HepG2 (cell line): ENCODE results near the gene TOM1L1. TPM values are rescaled to one million over a fixed set of nuclear protein-coding genes. Genes with fewer than 3 reads are reported as not detected.

Source experiments
- ASH2L ChIP-seq: fragments of 300-600, 200-600 bp; sonication (generic); IDR thresholded peaks from 2 replicates; pipeline ENCODE4 v1.7.0; 2017; ENCODE audit warnings: low read depth, mild to moderate bottlenecking, moderate library complexity, mixed read lengths, low read length; ENCODE audit not compliant: insufficient read length
- HOXA5 ChIP-seq: sonication (generic); formaldehyde crosslinking; IDR thresholded peaks from 2 replicates; pipeline ENCODE4 v1.4.0; 2020; ENCODE audit warnings: missing genetic modification reagents
- KDM6A ChIP-seq: IDR thresholded peaks from 2 replicates; pipeline ENCODE4 v1.6.1; 2016; ENCODE audit warnings: low read depth
- KLF6 ChIP-seq: IDR thresholded peaks from 2 replicates; pipeline ENCODE4 v1.8.0; 2016; ENCODE audit warnings: missing biosample characterization, missing genetic modification reagents
- NPAS2 ChIP-seq: sonication (generic); formaldehyde crosslinking; IDR thresholded peaks from 2 replicates; pipeline ENCODE4 v1.8.0; 2022; ENCODE audit warnings: mild to moderate bottlenecking, missing genetic modification reagents, borderline replicate concordance
- SMYD3 ChIP-seq: sonication (generic); formaldehyde crosslinking; IDR thresholded peaks from 2 replicates; pipeline ENCODE4 v1.8.1; 2023; ENCODE audit warnings: mild to moderate bottlenecking, missing genetic modification reagents
- TMF1 ChIP-seq: sonication (generic); formaldehyde crosslinking; IDR thresholded peaks from 2 replicates; pipeline ENCODE4 v1.8.1; 2022; ENCODE audit warnings: low read depth, missing genetic modification reagents
- ZFY ChIP-seq: sonication (generic); formaldehyde crosslinking; IDR thresholded peaks from 2 replicates; pipeline ENCODE4 v1.4.0; 2020; ENCODE audit warnings: missing genetic modification reagents
- ZMYM4 ChIP-seq: sonication (generic); formaldehyde crosslinking; IDR thresholded peaks from 2 replicates; pipeline ENCODE4 v1.8.1; 2023; ENCODE audit warnings: mild to moderate bottlenecking, missing genetic modification reagents
- ZNF224 ChIP-seq: sonication (generic); formaldehyde crosslinking; IDR thresholded peaks from 2 replicates; pipeline ENCODE4 v1.5.0; 2020; ENCODE audit warnings: mild to moderate bottlenecking, missing genetic modification reagents
- polyA plus RNA-seq, 8 experiments: library from polyadenylated mRNA; depleted of rRNA in 3 of 8; stranded (reverse) in 7 of 8; unstranded in 1 of 8; fragments of >200 nt; fragmentation: Illumina TruSeq in 4 of 8; extraction: Trizol in 4 of 8; gene quantifications; 2 replicates each; pipeline versions ENCODE4 v1.2.1 to v1.2.3, GENCODE V29; 2011 to 2016; ENCODE audit warnings: low read depth in 4 of 8, missing spikeins in 1 of 8, mixed read lengths in 1 of 8; ENCODE audit not compliant: insufficient read depth in 1 of 8
- total RNA-seq, 5 experiments: library from RNA; depleted of rRNA; stranded (reverse); fragments of >200 nt; fragmentation: Illumina TruSeq; extraction: Trizol; gene quantifications; 2 replicates each; pipeline ENCODE4 v1.2.3, GENCODE V29; 2016; ENCODE audit warnings: low read depth in 1 of 5
- TF ChIP-seq, protein P1 (sequence below): sonication (generic); formaldehyde crosslinking; IDR thresholded peaks from 2 replicates; pipeline ENCODE4 v1.4.0; 2020; ENCODE audit warnings: missing genetic modification reagents
- TF ChIP-seq, protein P2 (sequence below): sonication (generic); formaldehyde crosslinking; IDR thresholded peaks from 2 replicates; pipeline ENCODE4 v1.4.0; 2020; ENCODE audit warnings: mild to moderate bottlenecking, missing genetic modification reagents
- TF ChIP-seq, protein P3 (sequence below): sonication (generic); formaldehyde crosslinking; IDR thresholded peaks from 2 replicates; pipeline ENCODE4 v1.4.0; 2020; ENCODE audit warnings: missing genetic modification reagents, borderline replicate concordance
- TF ChIP-seq, protein P4 (sequence below): sonication (generic); formaldehyde crosslinking; IDR thresholded peaks from 2 replicates; pipeline ENCODE4 v1.8.0; 2022; ENCODE audit warnings: mild to moderate bottlenecking, missing genetic modification reagents, borderline replicate concordance
- TF ChIP-seq, protein P5 (sequence below): sonication (generic); formaldehyde crosslinking; IDR thresholded peaks from 2 replicates; pipeline ENCODE4 v1.4.0; 2020; ENCODE audit warnings: low read depth, mild to moderate bottlenecking, missing genetic modification reagents
- TF ChIP-seq, protein P6 (sequence below): sonication (generic); formaldehyde crosslinking; IDR thresholded peaks from 2 replicates; pipeline ENCODE4 v1.4.0; 2020; ENCODE audit warnings: missing genetic modification reagents

The TOM1L1 gene
- total and polyA plus RNA-seq, 2 of the 13 experiments (the other 11 are each of a cell fraction or from before 2014, with no cell fraction given) = 45.3 to 51.3 TPM

DNA sequence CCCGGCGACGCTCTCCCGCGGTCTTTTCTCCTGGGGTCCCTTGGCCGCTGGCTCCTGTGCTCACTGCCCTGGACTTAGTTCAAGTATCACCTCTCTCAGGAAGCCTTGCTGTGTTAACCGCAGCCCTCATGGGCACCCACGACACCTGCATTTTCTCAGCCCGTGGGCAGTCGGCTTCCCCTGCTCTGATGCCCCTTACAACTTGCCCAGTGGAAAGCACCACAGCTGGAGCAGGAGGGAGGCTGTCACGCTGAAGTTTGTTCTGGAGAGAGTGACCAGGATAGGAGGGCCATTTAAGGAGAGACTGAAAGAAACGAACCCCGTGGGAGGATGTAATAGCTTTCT, 68.3 kb downstream of the TOM1L1 start (continued):
- TF ChIP-seq, protein P1, sequence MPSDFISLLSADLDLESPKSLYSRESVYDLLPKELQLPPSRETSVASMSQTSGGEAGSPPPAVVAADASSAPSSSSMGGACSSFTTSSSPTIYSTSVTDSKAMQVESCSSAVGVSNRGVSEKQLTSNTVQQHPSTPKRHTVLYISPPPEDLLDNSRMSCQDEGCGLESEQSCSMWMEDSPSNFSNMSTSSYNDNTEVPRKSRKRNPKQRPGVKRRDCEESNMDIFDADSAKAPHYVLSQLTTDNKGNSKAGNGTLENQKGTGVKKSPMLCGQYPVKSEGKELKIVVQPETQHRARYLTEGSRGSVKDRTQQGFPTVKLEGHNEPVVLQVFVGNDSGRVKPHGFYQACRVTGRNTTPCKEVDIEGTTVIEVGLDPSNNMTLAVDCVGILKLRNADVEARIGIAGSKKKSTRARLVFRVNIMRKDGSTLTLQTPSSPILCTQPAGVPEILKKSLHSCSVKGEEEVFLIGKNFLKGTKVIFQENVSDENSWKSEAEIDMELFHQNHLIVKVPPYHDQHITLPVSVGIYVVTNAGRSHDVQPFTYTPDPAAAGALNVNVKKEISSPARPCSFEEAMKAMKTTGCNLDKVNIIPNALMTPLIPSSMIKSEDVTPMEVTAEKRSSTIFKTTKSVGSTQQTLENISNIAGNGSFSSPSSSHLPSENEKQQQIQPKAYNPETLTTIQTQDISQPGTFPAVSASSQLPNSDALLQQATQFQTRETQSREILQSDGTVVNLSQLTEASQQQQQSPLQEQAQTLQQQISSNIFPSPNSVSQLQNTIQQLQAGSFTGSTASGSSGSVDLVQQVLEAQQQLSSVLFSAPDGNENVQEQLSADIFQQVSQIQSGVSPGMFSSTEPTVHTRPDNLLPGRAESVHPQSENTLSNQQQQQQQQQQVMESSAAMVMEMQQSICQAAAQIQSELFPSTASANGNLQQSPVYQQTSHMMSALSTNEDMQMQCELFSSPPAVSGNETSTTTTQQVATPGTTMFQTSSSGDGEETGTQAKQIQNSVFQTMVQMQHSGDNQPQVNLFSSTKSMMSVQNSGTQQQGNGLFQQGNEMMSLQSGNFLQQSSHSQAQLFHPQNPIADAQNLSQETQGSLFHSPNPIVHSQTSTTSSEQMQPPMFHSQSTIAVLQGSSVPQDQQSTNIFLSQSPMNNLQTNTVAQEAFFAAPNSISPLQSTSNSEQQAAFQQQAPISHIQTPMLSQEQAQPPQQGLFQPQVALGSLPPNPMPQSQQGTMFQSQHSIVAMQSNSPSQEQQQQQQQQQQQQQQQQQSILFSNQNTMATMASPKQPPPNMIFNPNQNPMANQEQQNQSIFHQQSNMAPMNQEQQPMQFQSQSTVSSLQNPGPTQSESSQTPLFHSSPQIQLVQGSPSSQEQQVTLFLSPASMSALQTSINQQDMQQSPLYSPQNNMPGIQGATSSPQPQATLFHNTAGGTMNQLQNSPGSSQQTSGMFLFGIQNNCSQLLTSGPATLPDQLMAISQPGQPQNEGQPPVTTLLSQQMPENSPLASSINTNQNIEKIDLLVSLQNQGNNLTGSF (CRISPR knock-in tag) = 0 out of 2 replicates have a peak, but pooled peaks have one; percentile 20
- TF ChIP-seq, protein P2, sequence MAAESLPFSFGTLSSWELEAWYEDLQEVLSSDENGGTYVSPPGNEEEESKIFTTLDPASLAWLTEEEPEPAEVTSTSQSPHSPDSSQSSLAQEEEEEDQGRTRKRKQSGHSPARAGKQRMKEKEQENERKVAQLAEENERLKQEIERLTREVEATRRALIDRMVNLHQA (CRISPR knock-in tag) = no peak
- TF ChIP-seq ZMYM4 (CRISPR knock-in tag) (no peak), TMF1 (CRISPR knock-in tag) (no peak), NPAS2 (CRISPR knock-in tag) (no peak), ZNF224 (CRISPR knock-in tag) (no peak), ASH2L (peak; percentile 41), HOXA5 (CRISPR knock-in tag) (no peak), SMYD3 (CRISPR knock-in tag) (peak; percentile 40; the same call in 1 of the 2 replicates), KDM6A (CRISPR knock-in tag) (no peak), ZFY (no peak), KLF6 (CRISPR knock-in tag) (no peak)
- TF ChIP-seq, protein P3, sequence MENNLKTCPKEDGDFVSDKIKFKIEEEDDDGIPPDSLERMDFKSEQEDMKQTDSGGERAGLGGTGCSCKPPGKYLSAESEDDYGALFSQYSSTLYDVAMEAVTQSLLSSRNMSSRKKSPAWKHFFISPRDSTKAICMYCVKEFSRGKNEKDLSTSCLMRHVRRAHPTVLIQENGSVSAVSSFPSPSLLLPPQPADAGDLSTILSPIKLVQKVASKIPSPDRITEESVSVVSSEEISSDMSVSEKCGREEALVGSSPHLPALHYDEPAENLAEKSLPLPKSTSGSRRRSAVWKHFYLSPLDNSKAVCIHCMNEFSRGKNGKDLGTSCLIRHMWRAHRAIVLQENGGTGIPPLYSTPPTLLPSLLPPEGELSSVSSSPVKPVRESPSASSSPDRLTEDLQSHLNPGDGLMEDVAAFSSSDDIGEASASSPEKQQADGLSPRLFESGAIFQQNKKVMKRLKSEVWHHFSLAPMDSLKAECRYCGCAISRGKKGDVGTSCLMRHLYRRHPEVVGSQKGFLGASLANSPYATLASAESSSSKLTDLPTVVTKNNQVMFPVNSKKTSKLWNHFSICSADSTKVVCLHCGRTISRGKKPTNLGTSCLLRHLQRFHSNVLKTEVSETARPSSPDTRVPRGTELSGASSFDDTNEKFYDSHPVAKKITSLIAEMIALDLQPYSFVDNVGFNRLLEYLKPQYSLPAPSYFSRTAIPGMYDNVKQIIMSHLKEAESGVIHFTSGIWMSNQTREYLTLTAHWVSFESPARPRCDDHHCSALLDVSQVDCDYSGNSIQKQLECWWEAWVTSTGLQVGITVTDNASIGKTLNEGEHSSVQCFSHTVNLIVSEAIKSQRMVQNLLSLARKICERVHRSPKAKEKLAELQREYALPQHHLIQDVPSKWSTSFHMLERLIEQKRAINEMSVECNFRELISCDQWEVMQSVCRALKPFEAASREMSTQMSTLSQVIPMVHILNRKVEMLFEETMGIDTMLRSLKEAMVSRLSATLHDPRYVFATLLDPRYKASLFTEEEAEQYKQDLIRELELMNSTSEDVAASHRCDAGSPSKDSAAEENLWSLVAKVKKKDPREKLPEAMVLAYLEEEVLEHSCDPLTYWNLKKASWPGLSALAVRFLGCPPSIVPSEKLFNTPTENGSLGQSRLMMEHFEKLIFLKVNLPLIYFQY (CRISPR knock-in tag) = no peak
- TF ChIP-seq, protein P4, sequence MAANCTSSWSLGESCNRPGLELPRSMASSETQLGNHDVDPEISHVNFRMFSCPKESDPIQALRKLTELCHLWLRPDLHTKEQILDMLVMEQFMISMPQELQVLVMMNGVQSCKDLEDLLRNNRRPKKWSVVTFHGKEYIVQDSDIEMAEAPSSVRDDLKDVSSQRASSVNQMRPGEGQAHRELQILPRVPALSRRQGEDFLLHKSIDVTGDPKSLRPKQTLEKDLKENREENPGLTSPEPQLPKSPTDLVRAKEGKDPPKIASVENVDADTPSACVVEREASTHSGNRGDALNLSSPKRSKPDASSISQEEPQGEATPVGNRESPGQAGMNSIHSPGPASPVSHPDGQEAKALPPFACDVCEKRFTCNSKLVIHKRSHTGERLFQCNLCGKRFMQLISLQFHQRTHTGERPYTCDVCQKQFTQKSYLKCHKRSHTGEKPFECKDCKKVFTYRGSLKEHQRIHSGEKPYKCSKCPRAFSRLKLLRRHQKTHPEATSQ (CRISPR knock-in tag) = no peak
- TF ChIP-seq, protein P5, sequence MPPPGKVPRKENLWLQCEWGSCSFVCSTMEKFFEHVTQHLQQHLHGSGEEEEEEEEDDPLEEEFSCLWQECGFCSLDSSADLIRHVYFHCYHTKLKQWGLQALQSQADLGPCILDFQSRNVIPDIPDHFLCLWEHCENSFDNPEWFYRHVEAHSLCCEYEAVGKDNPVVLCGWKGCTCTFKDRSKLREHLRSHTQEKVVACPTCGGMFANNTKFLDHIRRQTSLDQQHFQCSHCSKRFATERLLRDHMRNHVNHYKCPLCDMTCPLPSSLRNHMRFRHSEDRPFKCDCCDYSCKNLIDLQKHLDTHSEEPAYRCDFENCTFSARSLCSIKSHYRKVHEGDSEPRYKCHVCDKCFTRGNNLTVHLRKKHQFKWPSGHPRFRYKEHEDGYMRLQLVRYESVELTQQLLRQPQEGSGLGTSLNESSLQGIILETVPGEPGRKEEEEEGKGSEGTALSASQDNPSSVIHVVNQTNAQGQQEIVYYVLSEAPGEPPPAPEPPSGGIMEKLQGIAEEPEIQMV (CRISPR knock-in tag) = 0 out of 2 replicates have a peak, but pooled peaks have one; percentile 15
- TF ChIP-seq, protein P6, sequence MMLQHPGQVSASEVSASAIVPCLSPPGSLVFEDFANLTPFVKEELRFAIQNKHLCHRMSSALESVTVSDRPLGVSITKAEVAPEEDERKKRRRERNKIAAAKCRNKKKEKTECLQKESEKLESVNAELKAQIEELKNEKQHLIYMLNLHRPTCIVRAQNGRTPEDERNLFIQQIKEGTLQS (CRISPR knock-in tag) = no peak
